D721Med (cell line): ENCODE data around the gene WBP1L.

Source experiments
- DNase-seq: peaks from one replicate; pipeline ENCODE4 v3.0.0; 2011; ENCODE audit warnings: low spot score; ENCODE audit not compliant: insufficient read length
- FAIRE-seq: peaks from 2 replicates; lab custom pipeline; 2011; peaks lifted over from hg19 to GRCh38; lab: Jason Lieb, UNC
- CTCF ChIP-seq: IDR thresholded peaks from 2 replicates; pipeline ENCODE4 v1.5.1; 2012; ENCODE audit warnings: mild to moderate bottlenecking, control low read depth; ENCODE audit not compliant: insufficient read depth; ENCODE audit errors: missing control alignments

The WBP1L gene

GRCh38 chr10:102767428-102768160, 23.8 kb downstream of the WBP1L start:
- DNase-seq (no peak), FAIRE-seq (no peak)
- no peak for TF ChIP-seq CTCF

- no peak for FAIRE-seq
- TF ChIP-seq CTCF: no peak
- DNase-seq: no peak
These were observed 25.8 kb downstream of the WBP1L start for GRCh38 chr10:102769375-102770107.

- no peak for TF ChIP-seq CTCF
- DNase-seq (no peak), FAIRE-seq (no peak)
These were observed 26.3 kb downstream of the WBP1L start for GRCh38 chr10:102770108-102770482.

- FAIRE-seq: no peak
- no peak for DNase-seq
- TF ChIP-seq CTCF: no peak
These were observed 27.0 kb downstream of the WBP1L start for GRCh38 chr10:102770792-102771191.

- DNase-seq: no peak
- TF ChIP-seq CTCF: no peak
- no peak for FAIRE-seq
These were observed 29.6 kb downstream of the WBP1L start for GRCh38 chr10:102773320-102773719.

- FAIRE-seq (no peak), DNase-seq (no peak)
- TF ChIP-seq CTCF: no peak
These were observed 30.2 kb downstream of the WBP1L start for GRCh38 chr10:102773986-102774385.
